BLaER1 treated with 17β-estradiol and CSF1 and Interleukin-3, amounts not matched to agents 10 nM and 100 nM (cell line): Measurements from ENCODE around the gene HOGA1.
A peak's percentile ranks its signal among the peaks of the same experiment; 100 is the strongest.

Experiments used
- H3K27ac ChIP-seq, 11 experiments: shearing (Covaris generic); formaldehyde crosslinking; 2 replicates each; pipeline ENCODE4 v1.8.1; 2022
- H3K27me3 ChIP-seq, 11 experiments: shearing (Covaris generic); formaldehyde crosslinking; 2 replicates each; pipeline ENCODE4 v1.8.1; 2022
- H3K36me3 ChIP-seq, 11 experiments: shearing (Covaris generic); formaldehyde crosslinking; 2 replicates each; pipeline ENCODE4 v1.8.1; 2022
- H3K4me1 ChIP-seq, 10 experiments: shearing (Covaris generic); formaldehyde crosslinking; 2 replicates each; pipeline ENCODE4 v1.8.1; 2022
- H3K4me2 ChIP-seq, 11 experiments: shearing (Covaris generic); formaldehyde crosslinking; 2 replicates each; pipeline ENCODE4 v1.8.1; 2022
- H3K4me3 ChIP-seq, 10 experiments: shearing (Covaris generic); formaldehyde crosslinking; 2 replicates each; pipeline ENCODE4 v1.8.1; 2022
- H3K9ac ChIP-seq, 11 experiments: shearing (Covaris generic); formaldehyde crosslinking; 2 replicates each; pipeline ENCODE4 v1.8.1; 2022
- H3K9me3 ChIP-seq, 11 experiments: shearing (Covaris generic); formaldehyde crosslinking; replicated peaks in 1 of 11; 2 replicates each; pipeline ENCODE4 v1.8.1; 2022
- H4K20me1 ChIP-seq, 11 experiments: shearing (Covaris generic); formaldehyde crosslinking; 2 replicates each; pipeline ENCODE4 v1.8.1; 2022
- Cebpa-rat ChIP-seq, 11 experiments: shearing (Covaris generic); IDR thresholded peaks; 2 replicates each; pipeline ENCODE4 v1.8.1; 2022

The HOGA1 gene

GRCh38 chr10:97656777-97657176 is 72.6 kb downstream of the HOGA1 start:
- peaks cover 0 to 8% (median 0%) of the 10 kb centered on the region in 11 experiments; a peak in 2 of 22 replicates for H4K20me1 ChIP-seq

GRCh38 chr10:97659589-97659988 is 75.4 kb downstream of the HOGA1 start:
- no peak overlapping the region for H3K27ac ChIP-seq
- H3K9ac ChIP-seq, result no peak overlapping the region
- peaks cover 7 to 95% (median 35%) of the 10 kb centered on the region in 11 experiments for H3K36me3 ChIP-seq
- no peak for TF ChIP-seq Cebpa-rat (IDR thresholded peaks at IDR 0.05)
- peaks cover 0 to 16% (median 0%) of the 10 kb centered on the region in 11 experiments; a peak in 3 of 22 replicates for H4K20me1 ChIP-seq
- no peaks in the 10 kb centered on the region for H3K27me3 ChIP-seq
- H3K9me3 ChIP-seq, result no peaks in the 10 kb centered on the region
- H3K4me1 ChIP-seq, result peaks cover 0 to 26% (median 6%) of the 10 kb centered on the region in 10 experiments; a peak in 12 of 20 replicates
- no peak overlapping the region for H3K4me3 ChIP-seq
- H3K4me2 ChIP-seq, result no peak overlapping the region

More at GRCh38 chr10:97656777-97657176, 72.6 kb downstream of the HOGA1 start:
- Histone ChIP-seq H3K4me2 (peak overlapping the region in 2 of 11 experiments; percentile 17 to 46; a peak in 3 of 22 replicates), H3K9me3 (no peaks in the 10 kb centered on the region), H3K4me1 (peaks cover 0 to 54% (median 0%) of the 10 kb centered on the region in 10 experiments; a peak in 8 of 20 replicates), H3K27ac (no peak overlapping the region), H3K9ac (no peak overlapping the region), H3K36me3 (peaks cover 16 to 74% (median 43%) of the 10 kb centered on the region in 11 experiments; a peak in 21 of 22 replicates), H3K27me3 (no peaks in the 10 kb centered on the region), H3K4me3 (no peak overlapping the region)
- no peak for TF ChIP-seq Cebpa-rat (IDR thresholded peaks at IDR 0.05)
